GM12872 (cell line): ENCODE measurements around the gene FREM2.

Source experiments
- CTCF ChIP-seq: IDR thresholded peaks from 3 replicates; pipeline ENCODE4 v1.5.1; 2011; ENCODE audit warnings: low read depth, mild to moderate bottlenecking, low read length, moderate library complexity; ENCODE audit not compliant: insufficient read depth

Gene FREM2

GRCh38 chr13:38686577-38687245 is at the start of gene FREM2:
Gene FREM2 (plus strand): TSS chr13:38687077. CDS start chr13:38687345, 268 bp downstream.
- TF ChIP-seq CTCF, result no peak

GRCh38 chr13:38637576-38637975 is 49.3 kb upstream of the FREM2 start:
- no peak for TF ChIP-seq CTCF

- TF ChIP-seq CTCF, result no peak
These were observed 45.5 kb upstream of the FREM2 start for GRCh38 chr13:38641164-38641948.

- no peak for TF ChIP-seq CTCF
These were observed 39.6 kb upstream of the FREM2 start for GRCh38 chr13:38647312-38647711.

- no peak for TF ChIP-seq CTCF
These were observed 38.0 kb upstream of the FREM2 start for GRCh38 chr13:38648912-38649311.

- TF ChIP-seq CTCF, result no peak
These were observed 30.2 kb upstream of the FREM2 start for GRCh38 chr13:38656699-38657098.

- TF ChIP-seq CTCF, result no peak
These were observed 29.7 kb upstream of the FREM2 start for GRCh38 chr13:38657191-38657590.
